Kidney epithelial cell (primary cell): ENCODE results near the gene RAN. TPM values are rescaled to one million over a fixed set of nuclear protein-coding genes. Genes with fewer than 3 reads are reported as not detected.
A peak's percentile ranks its signal among the peaks of the same experiment; 100 is the strongest.

Experiments
- DNase-seq: peaks from one replicate; pipeline ENCODE4 v3.0.0-alpha.2; 2010; ENCODE audit warnings: low read depth
- H3K27me3 ChIP-seq: 2 replicates; pipeline ENCODE4 v1.6.0; 2011; ENCODE audit warnings: low read length; ENCODE audit not compliant: control insufficient read depth, insufficient read depth
- H3K36me3 ChIP-seq: 2 replicates; pipeline ENCODE4 v1.5.1; 2011; ENCODE audit warnings: low read length; ENCODE audit not compliant: control insufficient read depth, insufficient read depth
- H3K4me3 ChIP-seq: 2 replicates; pipeline ENCODE4 v1.5.1; 2011; ENCODE audit warnings: low read depth, mild to moderate bottlenecking, control low read depth, low read length
- total RNA-seq: library from RNA; depleted of rRNA; stranded (reverse); fragments of >200 nt; gene quantifications from 2 replicates; pipeline ENCODE4 v1.2.3, GENCODE V29; 2015
- TF ChIP-seq, protein P1 (sequence below): IDR thresholded peaks from 2 replicates; pipeline ENCODE4 v1.5.1; 2011; ENCODE audit warnings: mild to moderate bottlenecking, moderate library complexity, low read length, control low read depth, inconsistent platforms; ENCODE audit not compliant: insufficient read depth, poor library complexity, severe bottlenecking

Gene RAN
- total RNA-seq, result 344 and 351 TPM in 2 replicates

DNA sequence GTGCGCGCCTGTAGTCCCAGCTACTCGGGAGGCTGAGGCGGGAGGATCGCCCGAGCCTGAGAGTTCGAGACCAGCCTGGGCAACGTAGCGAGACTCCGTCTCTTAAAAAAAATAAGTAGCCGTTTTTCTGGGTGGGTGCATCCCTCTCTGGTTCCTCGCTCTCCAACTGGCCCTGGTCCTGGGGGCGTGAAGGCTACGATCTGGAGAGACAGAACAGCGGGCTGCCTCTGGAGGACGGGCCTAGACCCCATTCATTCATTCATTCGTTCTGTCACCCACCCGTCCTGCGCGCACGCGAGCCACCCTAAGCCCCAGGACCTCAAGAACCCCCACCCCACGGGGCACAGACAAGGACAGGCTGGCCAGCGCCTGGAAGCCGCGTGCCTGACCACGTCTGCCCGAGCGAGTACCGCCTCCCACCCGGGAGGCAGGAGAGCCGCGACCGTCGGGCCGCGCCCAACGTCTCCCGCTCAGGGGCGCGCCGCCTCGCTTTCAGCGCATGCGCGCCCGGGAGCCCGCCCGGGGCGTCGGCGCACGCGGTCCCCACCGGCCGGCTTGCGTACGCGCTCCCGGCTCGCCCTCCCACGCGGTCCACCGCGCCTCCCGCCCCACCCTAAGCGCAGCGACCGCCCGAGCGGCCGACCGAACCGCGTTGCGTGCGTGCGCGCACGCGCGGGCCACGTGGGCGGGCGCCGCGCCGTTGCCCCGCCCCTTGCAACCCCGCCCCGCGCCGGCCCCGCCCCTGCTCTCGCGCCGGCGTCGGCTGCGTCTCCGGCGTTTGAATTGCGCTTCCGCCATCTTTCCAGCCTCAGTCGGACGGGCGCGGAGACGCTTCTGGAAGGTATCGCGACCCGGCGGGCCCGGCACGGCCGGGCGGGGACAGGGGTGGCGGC is at the start of gene RAN:
RAN (plus strand) TSS at position 781 of the 893 bp plus-strand sequence. CDS start 528 bp downstream, outside the sequence.
- Histone ChIP-seq H3K27me3 (no peaks in the 10 kb centered on the region), H3K4me3 (peak within 1 kb of the TSS; percentile 69), H3K36me3 (peaks cover 2% of the 10 kb centered on the region)
- TF ChIP-seq, protein P1, sequence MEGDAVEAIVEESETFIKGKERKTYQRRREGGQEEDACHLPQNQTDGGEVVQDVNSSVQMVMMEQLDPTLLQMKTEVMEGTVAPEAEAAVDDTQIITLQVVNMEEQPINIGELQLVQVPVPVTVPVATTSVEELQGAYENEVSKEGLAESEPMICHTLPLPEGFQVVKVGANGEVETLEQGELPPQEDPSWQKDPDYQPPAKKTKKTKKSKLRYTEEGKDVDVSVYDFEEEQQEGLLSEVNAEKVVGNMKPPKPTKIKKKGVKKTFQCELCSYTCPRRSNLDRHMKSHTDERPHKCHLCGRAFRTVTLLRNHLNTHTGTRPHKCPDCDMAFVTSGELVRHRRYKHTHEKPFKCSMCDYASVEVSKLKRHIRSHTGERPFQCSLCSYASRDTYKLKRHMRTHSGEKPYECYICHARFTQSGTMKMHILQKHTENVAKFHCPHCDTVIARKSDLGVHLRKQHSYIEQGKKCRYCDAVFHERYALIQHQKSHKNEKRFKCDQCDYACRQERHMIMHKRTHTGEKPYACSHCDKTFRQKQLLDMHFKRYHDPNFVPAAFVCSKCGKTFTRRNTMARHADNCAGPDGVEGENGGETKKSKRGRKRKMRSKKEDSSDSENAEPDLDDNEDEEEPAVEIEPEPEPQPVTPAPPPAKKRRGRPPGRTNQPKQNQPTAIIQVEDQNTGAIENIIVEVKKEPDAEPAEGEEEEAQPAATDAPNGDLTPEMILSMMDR, result no peak
- peak; percentile 62 for DNase-seq

DNA sequence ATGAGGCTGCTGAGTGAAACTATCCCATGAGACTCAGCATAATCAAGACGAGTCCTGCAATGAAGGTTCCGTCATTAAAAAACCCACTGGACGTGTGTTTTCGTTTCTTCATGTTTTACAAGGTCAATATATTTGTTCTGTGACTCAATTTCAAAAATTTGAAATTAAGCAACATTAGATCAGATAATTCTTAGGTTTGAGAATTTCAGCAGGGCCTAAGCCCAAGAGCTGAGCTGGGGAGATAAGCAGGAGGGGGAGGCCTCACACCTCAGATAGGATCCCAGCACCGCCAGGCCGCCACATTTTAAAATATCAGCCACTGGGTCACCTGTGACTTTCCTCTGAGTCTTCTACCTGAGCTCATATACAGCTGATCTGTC is 46.1 kb upstream of the RAN start:
- H3K4me3 ChIP-seq, result no peak overlapping the region
- TF ChIP-seq, protein P1, result no peak
- no peaks in the 10 kb centered on the region for H3K27me3 ChIP-seq
- peaks cover 2% of the 10 kb centered on the region for H3K36me3 ChIP-seq
- DNase-seq, result no peak

DNA sequence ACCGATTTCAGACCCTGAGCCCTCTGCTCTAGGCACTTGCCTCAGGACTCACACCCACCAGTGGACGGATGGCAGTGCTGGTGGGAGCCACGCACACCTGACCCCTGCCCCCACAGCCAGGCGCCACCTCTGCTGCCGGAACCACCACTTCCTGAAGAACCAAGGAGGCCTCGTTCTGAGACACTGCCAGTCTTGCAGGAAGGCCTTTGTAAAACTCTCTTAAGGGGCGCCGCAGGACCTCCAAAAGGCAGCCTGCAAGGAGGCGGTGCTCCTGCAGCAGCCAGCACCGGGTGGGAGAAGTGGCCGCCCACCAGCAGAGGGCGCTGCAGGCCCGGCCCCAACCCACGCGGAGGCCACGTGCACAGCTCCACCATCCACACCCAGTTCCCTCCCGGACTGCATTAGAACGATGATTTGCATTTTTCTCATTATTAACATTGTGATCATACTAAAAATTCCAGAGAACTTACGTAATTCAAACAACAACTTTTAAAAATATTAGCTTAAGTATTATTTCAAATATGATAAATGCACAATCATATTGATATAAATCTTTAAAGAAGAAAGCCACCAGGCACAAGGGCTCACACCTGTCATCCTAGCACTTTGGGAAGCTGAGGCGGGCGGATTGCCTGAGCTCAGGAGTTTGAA is 45.6 kb upstream of the RAN start:
- peaks cover 2% of the 10 kb centered on the region for H3K36me3 ChIP-seq
- no peak for DNase-seq
- no peak overlapping the region for H3K4me3 ChIP-seq
- H3K27me3 ChIP-seq, result no peaks in the 10 kb centered on the region
- TF ChIP-seq, protein P1, result peak; percentile 72

DNA sequence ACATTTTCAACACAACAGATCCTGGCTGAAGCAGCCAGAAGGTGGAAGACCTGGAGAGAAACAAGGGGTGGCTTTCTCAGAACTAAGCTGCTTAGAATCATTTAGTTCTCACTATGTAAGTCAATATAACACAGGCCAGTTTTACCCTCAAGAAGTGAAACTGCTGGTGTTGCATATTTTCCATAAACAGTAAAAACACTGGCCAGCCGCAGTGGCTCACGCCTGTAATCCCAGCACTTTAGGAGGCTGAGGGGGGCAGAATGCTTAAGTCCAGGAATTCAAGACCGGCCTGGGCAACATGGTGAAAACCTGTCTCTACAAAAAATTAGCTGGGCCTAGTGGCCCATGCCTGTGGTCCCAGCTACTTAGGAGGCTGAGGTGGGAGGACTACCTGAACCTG is 44.4 kb upstream of the RAN start:
- no peak overlapping the region for H3K4me3 ChIP-seq
- no peak for DNase-seq
- TF ChIP-seq, protein P1, result no peak

DNA sequence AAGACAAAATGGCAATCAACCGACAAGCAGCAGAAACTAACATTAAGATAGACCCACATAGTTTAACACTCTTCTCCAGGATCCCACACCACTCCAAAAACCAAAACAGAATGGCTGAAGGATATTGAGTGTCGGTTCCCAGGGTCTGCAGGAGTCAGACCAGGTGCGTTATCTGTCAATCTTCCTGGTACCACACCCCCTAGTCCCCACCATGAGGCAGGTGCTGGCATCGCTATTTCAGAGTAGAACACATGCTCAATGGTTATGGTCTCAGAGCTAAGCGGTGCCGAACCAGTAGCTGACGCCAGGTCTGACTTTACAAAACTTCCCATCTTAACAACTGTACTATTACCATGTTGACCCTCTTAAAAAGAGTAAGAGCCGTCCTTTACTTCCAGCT is 43.0 kb upstream of the RAN start:
- TF ChIP-seq, protein P1, result no peak
- Histone ChIP-seq H3K27me3 (no peaks in the 10 kb centered on the region), H3K4me3 (no peak overlapping the region), H3K36me3 (no peaks in the 10 kb centered on the region)
- DNase-seq, result no peak

More for the DNA sequence above, 44.4 kb upstream of the RAN start:
- H3K36me3 ChIP-seq, result peaks cover 2% of the 10 kb centered on the region
- no peaks in the 10 kb centered on the region for H3K27me3 ChIP-seq
